RCC 7860 (cell line): ENCODE data around the gene TRIP12.
"Not testable (repeated sequence)": the region's sequence is repeated elsewhere in the genome, so short reads cannot be mapped to it uniquely, and the experiment has no call there.

Experiments
- DNase-seq: peaks from one replicate; pipeline ENCODE4 v3.0.0-alpha.2; 2015; ENCODE audit warnings: low spot score
- FAIRE-seq: peaks from 2 replicates; lab custom pipeline; 2012; peaks lifted over from hg19 to GRCh38; lab: Jason Lieb, UNC

Gene TRIP12

GRCh38 chr2:229879191-229879950 is 42.4 kb downstream of the TRIP12 start:
- DNase-seq (no peak), FAIRE-seq (no peak)

DNA sequence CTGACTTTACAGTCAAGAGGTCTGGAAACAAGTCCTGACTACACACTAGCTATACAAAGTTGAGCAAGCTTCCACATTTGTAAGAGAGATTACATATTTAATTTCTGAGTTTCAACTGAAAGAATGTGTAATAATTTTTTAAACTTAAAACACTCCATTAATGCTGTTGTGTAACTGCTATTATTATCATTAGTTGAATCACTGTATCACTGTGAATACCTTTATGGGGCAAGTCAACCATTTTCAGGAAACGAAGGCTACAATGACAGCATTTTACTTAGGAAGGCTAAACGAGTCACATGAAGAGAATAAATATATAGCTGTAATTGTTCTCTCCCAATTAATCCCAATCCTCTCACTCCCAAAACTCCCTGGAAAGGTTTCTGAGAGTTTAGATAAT is 46.3 kb downstream of the TRIP12 start:
- FAIRE-seq (no peak), DNase-seq (no peak)

DNA sequence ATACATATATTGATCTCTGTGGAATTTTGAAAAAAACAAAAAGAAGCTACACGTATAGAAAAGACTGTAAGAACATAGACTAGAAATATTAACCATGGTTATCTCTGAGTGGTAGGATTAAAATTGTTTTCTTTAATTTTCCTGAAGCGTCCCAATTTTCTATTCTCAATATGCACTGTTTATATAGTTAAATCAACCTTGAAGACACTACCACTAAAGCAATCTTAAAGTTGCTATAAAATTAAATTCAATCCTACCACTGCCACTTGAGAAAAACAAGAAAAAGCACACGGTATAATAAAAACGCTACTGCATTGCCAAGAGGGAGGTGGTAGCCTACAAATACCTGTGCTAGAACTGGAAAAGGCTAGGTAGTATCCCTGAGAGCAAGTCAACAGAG is 47.2 kb downstream of the TRIP12 start:
- DNase-seq (no peak), FAIRE-seq (no peak)

DNA sequence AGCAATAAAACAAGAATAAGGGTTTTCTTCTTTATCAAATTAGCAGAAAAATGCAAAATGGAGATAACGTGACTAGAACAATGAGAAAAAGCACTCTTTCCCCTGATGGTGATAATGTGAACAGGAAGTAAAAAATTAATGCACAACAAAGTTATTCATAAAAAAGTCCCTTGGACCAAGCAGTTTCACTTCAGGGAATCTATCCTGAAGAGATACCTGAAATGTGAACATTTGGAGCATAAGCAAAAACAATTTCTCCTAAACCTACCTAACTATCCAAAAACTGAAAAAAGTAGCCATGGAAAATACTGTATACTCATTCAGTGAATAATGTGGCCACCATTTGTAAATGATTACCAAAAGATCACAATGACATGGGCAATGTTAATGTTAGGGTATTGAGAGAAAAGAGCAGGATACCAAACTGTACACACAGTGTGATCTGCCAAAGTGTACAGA is 48.7 kb downstream of the TRIP12 start:
- FAIRE-seq (peak; percentile 85), DNase-seq (peak; percentile 9)

- FAIRE-seq (no peak), DNase-seq (no peak)
Observed at GRCh38 chr2:229870903-229871656, 50.7 kb downstream of the TRIP12 start.

GRCh38 chr2:229869226-229869625 is 52.6 kb downstream of the TRIP12 start:
- FAIRE-seq (no peak), DNase-seq (no peak)

- DNase-seq: no peak
- FAIRE-seq: no peak
Observed at GRCh38 chr2:229868794-229869193, 53.0 kb downstream of the TRIP12 start.

- no peak for DNase-seq
- FAIRE-seq: no peak
Observed at GRCh38 chr2:229865033-229865432, 56.8 kb downstream of the TRIP12 start.

- DNase-seq (no peak), FAIRE-seq (peak; percentile 2)
Observed at GRCh38 chr2:229861431-229861830, 60.4 kb downstream of the TRIP12 start.

DNA sequence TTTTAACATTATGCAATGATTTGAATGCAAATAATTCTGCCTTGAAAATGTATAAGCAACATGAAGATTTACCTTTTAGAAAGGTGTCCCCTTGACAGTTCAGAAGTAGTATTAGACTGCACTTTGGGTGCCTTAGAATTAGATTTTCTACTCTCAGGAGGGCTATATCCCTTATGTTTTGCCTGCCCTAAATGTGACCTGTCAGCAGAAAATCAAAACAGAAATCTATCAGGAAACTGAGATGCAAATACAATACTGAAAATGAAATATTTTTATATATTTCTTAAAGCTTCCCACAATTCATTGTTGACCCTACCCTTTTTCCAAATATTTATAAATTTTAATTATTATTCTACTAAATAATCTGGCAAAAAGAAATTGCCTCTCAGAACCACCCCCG is 61.5 kb downstream of the TRIP12 start:
- DNase-seq (no peak), FAIRE-seq (no peak)

GRCh38 chr2:229858351-229858750 is 63.5 kb downstream of the TRIP12 start:
- FAIRE-seq (no peak), DNase-seq (no peak)

DNA sequence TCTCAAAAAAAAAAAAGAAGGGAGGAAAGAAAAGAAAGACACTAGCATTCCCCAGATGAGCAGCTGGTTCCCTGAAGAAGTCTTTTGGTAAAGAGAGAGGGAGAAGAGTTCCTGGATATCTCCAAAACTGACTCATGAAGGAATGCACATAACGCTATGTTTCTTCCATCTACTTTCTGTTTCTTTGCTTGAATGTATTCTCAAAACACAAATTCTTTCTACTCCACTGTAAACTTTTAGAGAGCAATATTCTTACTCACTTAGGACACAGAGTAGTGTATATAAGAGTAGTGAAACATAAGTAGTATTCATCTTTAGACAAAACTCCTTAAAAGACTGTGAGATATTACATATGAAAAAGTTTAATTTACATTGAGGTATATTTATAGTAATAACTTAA is 64.2 kb downstream of the TRIP12 start:
- FAIRE-seq: no peak
- DNase-seq: no peak

DNA sequence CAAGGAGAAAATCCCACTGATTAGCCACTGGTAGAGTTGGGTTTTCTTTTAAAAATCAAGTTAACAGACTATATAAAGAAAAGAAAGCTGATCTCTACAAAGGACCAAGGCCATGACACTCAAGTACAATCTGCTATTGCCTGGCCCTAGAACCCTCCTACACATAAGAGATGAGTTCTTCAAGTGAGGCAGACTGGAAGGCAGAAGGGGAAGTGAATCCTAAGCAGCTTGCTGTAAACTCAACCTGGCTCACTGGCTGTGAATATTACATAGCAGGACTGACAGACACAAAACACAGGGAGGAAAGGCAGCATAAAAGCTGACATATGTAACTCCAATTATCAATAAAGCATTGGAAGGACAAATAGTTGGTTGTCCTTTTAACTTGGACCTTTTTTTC is 65.4 kb downstream of the TRIP12 start:
- DNase-seq: no peak

GRCh38 chr2:229855116-229855515 is 66.7 kb downstream of the TRIP12 start:
- FAIRE-seq (no peak), DNase-seq (no peak)

More for the DNA sequence above, 65.4 kb downstream of the TRIP12 start:
- no peak for FAIRE-seq

DNA sequence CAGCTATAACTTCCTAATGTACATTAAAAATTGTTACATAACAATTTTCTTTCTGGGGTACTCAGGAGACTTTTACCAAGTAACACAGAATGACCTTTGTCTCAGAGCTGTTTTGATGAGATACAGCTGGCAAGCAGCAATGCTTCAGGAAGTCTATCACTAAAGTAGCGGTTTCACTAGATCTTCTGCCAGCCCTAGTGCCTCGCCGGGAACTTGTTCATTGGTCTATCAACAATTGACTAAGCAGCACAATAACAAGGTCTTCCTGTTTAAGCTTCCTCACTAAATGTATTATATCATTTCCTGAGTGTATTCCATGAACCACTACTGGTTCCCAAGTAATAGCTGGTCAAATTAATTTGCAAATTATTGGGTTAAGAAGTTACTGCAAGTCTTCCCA is 69.2 kb downstream of the TRIP12 start:
- DNase-seq: no peak
- FAIRE-seq: no peak

DNA sequence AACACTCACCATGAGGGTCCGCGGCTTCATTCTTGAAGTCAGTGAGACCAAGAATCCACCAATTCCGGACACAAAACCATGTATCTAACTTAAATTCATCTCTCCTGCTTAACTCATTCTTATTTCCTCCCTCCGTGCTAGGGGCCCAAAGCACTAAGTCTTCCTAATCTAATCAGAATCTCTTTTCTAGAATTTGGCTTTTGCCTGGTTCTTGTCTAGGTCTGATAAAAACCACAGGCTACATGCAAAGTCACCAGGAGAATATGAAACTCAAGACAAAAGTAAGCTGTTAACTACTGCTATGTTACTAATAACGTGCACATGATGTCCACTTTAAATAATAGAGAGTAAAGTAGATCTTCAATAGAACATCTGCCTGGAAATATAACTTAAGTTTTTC is 69.9 kb downstream of the TRIP12 start:
- DNase-seq (no peak), FAIRE-seq (no peak)

DNA sequence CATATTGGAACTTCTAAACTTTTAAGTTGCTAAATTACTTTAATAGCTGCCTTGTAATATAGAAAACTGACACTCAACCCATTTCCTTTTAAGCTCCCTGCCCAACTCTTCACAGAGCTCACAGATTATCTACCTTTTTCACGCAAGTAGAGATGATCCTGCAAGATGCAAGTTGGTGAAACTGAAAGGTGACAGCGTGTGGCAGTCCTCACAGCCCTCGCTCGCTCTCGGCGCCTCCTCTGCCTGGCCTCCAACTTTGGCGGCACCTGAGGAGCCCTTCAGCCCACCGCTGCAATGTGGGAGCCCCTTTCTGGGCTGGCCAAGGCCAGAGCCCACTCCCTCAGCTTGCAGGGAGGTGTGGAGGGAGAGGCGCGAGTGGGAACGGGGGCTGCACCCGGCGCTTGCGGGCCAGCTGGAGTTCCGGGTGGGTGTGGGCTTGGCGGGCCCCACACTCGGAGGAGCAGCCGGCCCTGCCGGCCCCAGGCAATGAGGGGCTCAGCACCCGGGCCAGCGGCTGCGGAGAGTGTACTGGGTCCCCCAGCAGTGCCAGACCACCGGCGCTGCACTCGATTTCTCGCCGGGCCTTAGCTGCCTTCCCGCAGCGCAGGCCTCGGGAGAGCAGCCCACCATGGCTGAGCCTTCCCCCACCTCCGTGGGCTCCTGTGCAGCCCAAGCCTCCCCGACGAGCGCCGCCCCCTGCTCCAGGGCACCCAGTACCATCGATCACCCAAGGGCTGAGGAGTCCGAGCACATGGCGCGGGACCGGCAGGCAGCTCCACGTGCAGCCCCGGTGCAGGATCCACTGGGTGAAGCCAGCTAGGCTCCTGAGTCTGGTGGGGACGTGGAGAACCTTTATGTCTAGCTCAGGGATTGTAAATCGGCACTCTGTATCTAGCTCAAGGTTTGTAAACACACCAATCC is 71.2 kb downstream of the TRIP12 start:
- not testable (repeated sequence) for FAIRE-seq, DNase-seq

- DNase-seq (no peak), FAIRE-seq (no peak)
Observed at GRCh38 chr2:229849073-229849472, 72.7 kb downstream of the TRIP12 start.

DNA sequence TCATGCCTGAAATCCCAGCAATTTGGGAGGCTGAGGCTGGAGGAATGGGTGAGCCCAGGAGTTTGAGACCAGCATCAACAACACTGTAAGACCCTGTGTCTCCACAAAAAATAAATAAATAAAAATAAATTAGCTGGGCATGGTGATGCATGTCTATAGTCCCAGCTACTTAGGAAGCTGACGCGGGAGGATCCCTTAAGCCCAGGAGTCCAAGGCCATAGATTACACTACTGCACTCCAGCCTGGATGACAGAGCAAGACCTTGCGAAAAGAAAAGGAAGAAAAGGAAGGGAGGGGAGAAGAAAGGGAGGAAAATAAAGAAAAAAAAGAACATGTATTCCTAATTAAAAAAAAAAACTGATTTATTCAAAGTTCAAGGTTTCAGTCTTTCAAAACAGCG is 78.2 kb downstream of the TRIP12 start:
- DNase-seq: no peak
- no peak for FAIRE-seq

GRCh38 chr2:229838729-229839128 is 83.1 kb downstream of the TRIP12 start:
- no peak for FAIRE-seq
- DNase-seq: no peak

- FAIRE-seq (no peak), DNase-seq (no peak)
Observed at GRCh38 chr2:229836847-229837246, 85.0 kb downstream of the TRIP12 start.
